ENCODE measurements around the gene PKDREJ. TPM values are rescaled to one million over a fixed set of nuclear protein-coding genes. Genes with fewer than 3 reads are reported as not detected.

Gene PKDREJ
- total RNA-seq, 2 donors from 2014 or later = under 0.01 to 0.33 TPM

DNA sequence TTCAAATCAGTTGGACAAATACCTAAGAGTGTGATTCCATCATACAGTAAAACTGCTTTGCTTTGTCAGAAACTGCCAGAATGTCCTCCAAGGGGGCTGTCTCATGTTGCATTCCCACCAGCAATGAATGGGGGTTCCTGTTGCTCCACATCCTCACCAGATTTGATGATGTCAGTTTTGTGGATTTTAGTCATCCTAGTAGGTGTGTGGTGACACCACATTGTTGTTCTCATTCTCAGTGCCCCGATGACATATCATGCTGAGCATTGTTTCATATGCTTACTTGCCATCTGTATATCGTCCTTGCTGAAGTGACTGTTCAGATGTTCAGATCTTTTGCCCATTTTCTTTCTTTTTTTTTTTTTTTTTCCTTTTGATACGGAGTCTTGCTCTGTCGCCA lies 50.1 kb downstream of the PKDREJ start:
- TF ChIP-seq, protein P1, sequence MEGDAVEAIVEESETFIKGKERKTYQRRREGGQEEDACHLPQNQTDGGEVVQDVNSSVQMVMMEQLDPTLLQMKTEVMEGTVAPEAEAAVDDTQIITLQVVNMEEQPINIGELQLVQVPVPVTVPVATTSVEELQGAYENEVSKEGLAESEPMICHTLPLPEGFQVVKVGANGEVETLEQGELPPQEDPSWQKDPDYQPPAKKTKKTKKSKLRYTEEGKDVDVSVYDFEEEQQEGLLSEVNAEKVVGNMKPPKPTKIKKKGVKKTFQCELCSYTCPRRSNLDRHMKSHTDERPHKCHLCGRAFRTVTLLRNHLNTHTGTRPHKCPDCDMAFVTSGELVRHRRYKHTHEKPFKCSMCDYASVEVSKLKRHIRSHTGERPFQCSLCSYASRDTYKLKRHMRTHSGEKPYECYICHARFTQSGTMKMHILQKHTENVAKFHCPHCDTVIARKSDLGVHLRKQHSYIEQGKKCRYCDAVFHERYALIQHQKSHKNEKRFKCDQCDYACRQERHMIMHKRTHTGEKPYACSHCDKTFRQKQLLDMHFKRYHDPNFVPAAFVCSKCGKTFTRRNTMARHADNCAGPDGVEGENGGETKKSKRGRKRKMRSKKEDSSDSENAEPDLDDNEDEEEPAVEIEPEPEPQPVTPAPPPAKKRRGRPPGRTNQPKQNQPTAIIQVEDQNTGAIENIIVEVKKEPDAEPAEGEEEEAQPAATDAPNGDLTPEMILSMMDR (IDR thresholded peaks at IDR 0.05) = no peak
- TF ChIP-seq POLR2A (IDR thresholded peaks at IDR 0.05) = no peak
- Histone ChIP-seq H3K9me3 (peaks cover 0 to 7% (median 0%) of the 10 kb centered on the region in 3 donors), H3K4me1 (no peaks in the 10 kb centered on the region), H3K27me3 (no peaks in the 10 kb centered on the region), H3K36me3 (replicated peaks in 1 of 2; ENCODE audit: insufficient read depth in 1 of 2, low read depth in 2 of 2) (peaks cover 0 to 10% of the 10 kb centered on the region in 2 donors), H3K4me3 (no peak overlapping the region), H3K27ac (no peak overlapping the region)
- intact Hi-C loops (cut with DNase I) = no loop called here
- DNase-seq (no peak), ATAC-seq (no peak)
- WGBS, 2 donors = 95 to 100% methylated on average over 4 of the region's 4 CpGs

DNA sequence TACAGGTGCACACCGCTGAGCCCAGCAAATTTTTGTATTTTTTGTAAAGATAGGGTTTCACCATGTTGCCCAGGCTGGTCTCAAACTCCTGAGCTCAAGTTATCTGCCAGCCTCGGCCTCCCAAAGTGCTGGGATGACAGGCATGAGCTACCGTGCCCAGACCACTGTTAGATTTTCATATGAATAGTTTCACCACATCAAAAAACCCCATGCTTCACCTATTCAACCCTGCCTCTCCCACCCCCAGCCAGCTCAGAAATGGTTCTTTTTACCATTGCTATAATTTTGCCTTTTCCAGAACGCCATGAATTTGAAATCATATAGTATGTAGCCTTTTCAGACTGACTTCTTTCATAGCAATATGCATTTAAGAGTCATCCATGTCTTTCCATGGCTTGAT lies 50.9 kb downstream of the PKDREJ start:
- Histone ChIP-seq H3K9me3 (peaks cover 0 to 7% (median 0%) of the 10 kb centered on the region in 3 donors), H3K4me3 (no peak overlapping the region), H3K27ac (no peak overlapping the region), H3K4me1 (no peaks in the 10 kb centered on the region), H3K27me3 (no peaks in the 10 kb centered on the region), H3K36me3 (replicated peaks in 1 of 2; ENCODE audit: insufficient read depth in 1 of 2, low read depth in 2 of 2) (peaks cover 0 to 10% of the 10 kb centered on the region in 2 donors)
- WGBS, 2 donors = 96 to 97% methylated on average over 4 of the region's 4 CpGs
- DNase-seq = no peak
- intact Hi-C loops (cut with DNase I) = no loop called here
- TF ChIP-seq POLR2A (IDR thresholded peaks at IDR 0.05) = no peak
- TF ChIP-seq, protein P1 (IDR thresholded peaks at IDR 0.05) = no peak
- ATAC-seq = no peak

DNA sequence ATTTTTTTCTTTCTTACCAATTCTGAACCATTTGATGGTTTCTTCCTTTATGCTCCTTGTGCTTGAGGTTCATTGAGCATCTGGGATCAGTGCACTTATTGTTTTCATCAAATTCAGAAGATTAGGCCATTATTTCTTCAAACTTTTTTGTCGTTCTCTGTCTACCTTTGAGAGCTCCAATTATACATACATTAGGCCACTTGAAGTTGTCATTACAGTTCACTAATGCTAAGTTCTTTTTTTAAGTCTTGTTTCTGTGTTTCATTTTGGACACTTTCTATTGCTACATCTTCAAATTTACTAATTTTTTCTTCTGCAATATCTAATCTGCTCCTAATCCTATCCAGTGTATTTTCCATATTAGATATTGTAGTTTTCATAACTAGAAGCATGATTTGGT lies 53.9 kb downstream of the PKDREJ start:
- TF ChIP-seq, protein P1 (IDR thresholded peaks at IDR 0.05) = no peak
- Histone ChIP-seq H3K36me3 (replicated peaks in 1 of 2; ENCODE audit: insufficient read depth in 1 of 2, low read depth in 2 of 2) (peaks cover 0 to 4% of the 10 kb centered on the region in 2 donors), H3K4me1 (no peaks in the 10 kb centered on the region), H3K4me3 (no peak overlapping the region), H3K27ac (no peak overlapping the region), H3K27me3 (no peaks in the 10 kb centered on the region), H3K9me3 (peaks cover 0 to 7% (median 0%) of the 10 kb centered on the region in 3 donors)
- intact Hi-C loops (cut with DNase I) = no loop called here
- ATAC-seq (no peak), DNase-seq (no peak)
- 97 to 100% methylated on average over 1 of the region's 1 CpG for WGBS, 2 donors

Other genes starting within 250 kb of the PKDREJ start
- gene PPARA, start 112.8 kb downstream of the PKDREJ start, total RNA-seq = 10 to 100 TPM; 15.8 to 19.8 TPM
- gene CDPF1, start 13.1 kb downstream of the PKDREJ start, total RNA-seq = 10 to 100 TPM in 1 of 2 donors, 1 to 10 TPM in 1; 5.9 to 12.5 TPM
- 100 to 1,000 TPM in 1 of 2 donors, 10 to 100 TPM in 1; 38.4 to 113 TPM for gene TTC38, start 4.7 kb upstream of the PKDREJ start, total RNA-seq
- under 1 TPM in 1 of 2 donors, not detected in 1; 0.26 TPM for gene GTSE1, start 33.5 kb upstream of the PKDREJ start, total RNA-seq
- 10 to 100 TPM; 34.2 to 43.5 TPM for gene TRMU, start 72.4 kb upstream of the PKDREJ start, total RNA-seq

Measured in body of pancreas (tissue), 4 donors.